SK-N-MC (cell line): ENCODE measurements around the gene MARK1.

Source experiments
- EZH2 ChIP-seq: fragments of 200-600 bp; sonication (generic); IDR thresholded peaks from one replicate; pipeline ENCODE4 v1.6.1; 2017; ENCODE audit warnings: antibody characterized with exemption
- FOXP2 ChIP-seq: optimal IDR thresholded peaks from 2 replicates; pipeline ENCODE3; 2011; ENCODE audit warnings: mild to moderate bottlenecking, moderate library complexity; ENCODE audit not compliant: insufficient read depth; ENCODE audit errors: extremely low read length, control extremely low read depth
- POLR2AphosphoS5 ChIP-seq: IDR thresholded peaks from 2 replicates; pipeline ENCODE4 v1.6.1; 2012; ENCODE audit warnings: mild to moderate bottlenecking, low read depth, low read length, borderline replicate concordance

DNA sequence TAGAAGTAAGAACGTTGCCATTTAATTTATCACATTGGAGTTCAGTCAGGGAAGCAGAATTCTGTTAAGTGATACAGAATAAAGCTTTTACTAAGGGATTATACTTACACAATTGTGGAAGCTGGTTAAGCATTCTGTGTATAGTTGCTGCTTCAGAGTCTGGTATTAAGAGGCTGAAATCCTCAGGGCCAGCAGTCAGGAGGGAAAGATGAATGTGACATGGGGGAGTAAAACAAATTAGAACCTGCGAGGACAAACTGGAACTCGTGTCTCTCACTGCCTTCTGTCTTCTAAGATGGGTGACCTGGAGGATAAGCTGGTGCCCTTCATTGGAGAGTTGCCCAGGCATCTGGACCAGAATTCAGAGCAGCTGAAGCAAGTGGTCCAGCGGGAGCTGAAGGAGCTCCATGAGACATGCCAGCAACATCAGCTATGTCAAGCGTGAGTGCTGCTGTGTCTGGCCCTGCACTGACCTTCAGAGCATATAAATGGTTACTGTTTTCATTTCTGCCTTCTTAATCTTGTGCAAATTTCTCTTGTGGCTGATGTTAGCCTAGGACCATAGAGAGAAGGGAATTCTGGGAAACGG, 23.0 kb downstream of the MARK1 start:
- no peak for TF ChIP-seq POLR2AphosphoS5
- no peak for TF ChIP-seq EZH2
- TF ChIP-seq FOXP2 = no peak
